HepG2 (cell line): Measurements from ENCODE around the gene HES7. TPM values are rescaled to one million over a fixed set of nuclear protein-coding genes. Genes with fewer than 3 reads are reported as not detected.

Experiments
- CENPX ChIP-seq: sonication (generic); formaldehyde crosslinking; IDR thresholded peaks from 2 replicates; pipeline ENCODE4 v1.9.0; 2021; ENCODE audit warnings: mild to moderate bottlenecking, missing genetic modification reagents, moderate library complexity
- CREM ChIP-seq, 2 experiments: sonication (generic) in 1 of 2; formaldehyde crosslinking in 1 of 2; IDR thresholded peaks; 2 replicates each; pipeline versions ENCODE4 v1.4.0 to v1.6.1; 2016 to 2020; ENCODE audit warnings: antibody characterized with exemption in 1 of 2, mild to moderate bottlenecking in 1 of 2, missing genetic modification reagents in 1 of 2
- HNF4A ChIP-seq: sonication (generic); formaldehyde crosslinking; IDR thresholded peaks from 2 replicates; pipeline ENCODE4 v1.4.0; 2020; ENCODE audit warnings: missing genetic modification reagents
- ISL2 ChIP-seq: sonication (generic); formaldehyde crosslinking; IDR thresholded peaks from 2 replicates; pipeline ENCODE4 v1.5.0; 2020; ENCODE audit warnings: missing genetic modification reagents
- JUND ChIP-seq: sonication (generic); formaldehyde crosslinking; IDR thresholded peaks from 2 replicates; pipeline ENCODE4 v1.8.0; 2022; ENCODE audit warnings: mild to moderate bottlenecking, missing genetic modification reagents
- NFATC3 ChIP-seq: sonication (generic); formaldehyde crosslinking; IDR thresholded peaks from 2 replicates; pipeline ENCODE4 v1.5.1; 2020; ENCODE audit warnings: mild to moderate bottlenecking, missing genetic modification reagents
- NPAS2 ChIP-seq: sonication (generic); formaldehyde crosslinking; IDR thresholded peaks from 2 replicates; pipeline ENCODE4 v1.8.0; 2022; ENCODE audit warnings: mild to moderate bottlenecking, missing genetic modification reagents, borderline replicate concordance
- ZNF605 ChIP-seq: sonication (generic); formaldehyde crosslinking; IDR thresholded peaks from 2 replicates; pipeline ENCODE4 v1.8.0; 2022; ENCODE audit warnings: mild to moderate bottlenecking, missing genetic modification reagents
- ZNF768 ChIP-seq: sonication (generic); formaldehyde crosslinking; IDR thresholded peaks from 2 replicates; pipeline ENCODE4 v1.4.0; 2020; ENCODE audit warnings: missing genetic modification reagents
- ZSCAN21 ChIP-seq: sonication (generic); formaldehyde crosslinking; IDR thresholded peaks from 2 replicates; pipeline ENCODE4 v1.8.0; 2022; ENCODE audit warnings: mild to moderate bottlenecking, missing genetic modification reagents, moderate library complexity, borderline replicate concordance
- ZSCAN9 ChIP-seq: IDR thresholded peaks from 2 replicates; pipeline ENCODE4 v1.6.1; 2016; ENCODE audit warnings: borderline replicate concordance
- polyA plus RNA-seq, 8 experiments: library from polyadenylated mRNA; depleted of rRNA in 3 of 8; stranded (reverse) in 7 of 8; unstranded in 1 of 8; fragments of >200 nt; fragmentation: Illumina TruSeq in 4 of 8; extraction: Trizol in 4 of 8; gene quantifications; 2 replicates each; pipeline versions ENCODE4 v1.2.1 to v1.2.3, GENCODE V29; 2011 to 2016; ENCODE audit warnings: low read depth in 4 of 8, missing spikeins in 1 of 8, mixed read lengths in 1 of 8; ENCODE audit not compliant: insufficient read depth in 1 of 8
- total RNA-seq, 5 experiments: library from RNA; depleted of rRNA; stranded (reverse); fragments of >200 nt; fragmentation: Illumina TruSeq; extraction: Trizol; gene quantifications; 2 replicates each; pipeline ENCODE4 v1.2.3, GENCODE V29; 2016; ENCODE audit warnings: low read depth in 1 of 5
- TF ChIP-seq, protein P1 (sequence below): sonication (generic); formaldehyde crosslinking; IDR thresholded peaks from 2 replicates; pipeline ENCODE4 v1.8.0; 2022; ENCODE audit warnings: mild to moderate bottlenecking, missing genetic modification reagents; ENCODE audit not compliant: insufficient replicate concordance
- TF ChIP-seq, protein P2 (sequence below): sonication (generic); formaldehyde crosslinking; IDR thresholded peaks from 2 replicates; pipeline ENCODE4 v1.8.1; 2023; ENCODE audit warnings: mild to moderate bottlenecking, missing genetic modification reagents
- TF ChIP-seq, protein P3 (sequence below): sonication (generic); formaldehyde crosslinking; conservative IDR thresholded peaks from 2 replicates; pipeline ENCODE4 v1.4.0; 2020; ENCODE audit warnings: missing genetic modification reagents
- TF ChIP-seq, protein P4 (sequence below): sonication (generic); formaldehyde crosslinking; IDR thresholded peaks from 2 replicates; pipeline ENCODE4 v1.9.0; 2021; ENCODE audit warnings: missing genetic modification reagents, borderline replicate concordance

HES7 gene
- total and polyA plus RNA-seq, 2 of the 13 experiments (the other 11 are each of a cell fraction or from before 2014, with no cell fraction given), result not detected

DNA sequence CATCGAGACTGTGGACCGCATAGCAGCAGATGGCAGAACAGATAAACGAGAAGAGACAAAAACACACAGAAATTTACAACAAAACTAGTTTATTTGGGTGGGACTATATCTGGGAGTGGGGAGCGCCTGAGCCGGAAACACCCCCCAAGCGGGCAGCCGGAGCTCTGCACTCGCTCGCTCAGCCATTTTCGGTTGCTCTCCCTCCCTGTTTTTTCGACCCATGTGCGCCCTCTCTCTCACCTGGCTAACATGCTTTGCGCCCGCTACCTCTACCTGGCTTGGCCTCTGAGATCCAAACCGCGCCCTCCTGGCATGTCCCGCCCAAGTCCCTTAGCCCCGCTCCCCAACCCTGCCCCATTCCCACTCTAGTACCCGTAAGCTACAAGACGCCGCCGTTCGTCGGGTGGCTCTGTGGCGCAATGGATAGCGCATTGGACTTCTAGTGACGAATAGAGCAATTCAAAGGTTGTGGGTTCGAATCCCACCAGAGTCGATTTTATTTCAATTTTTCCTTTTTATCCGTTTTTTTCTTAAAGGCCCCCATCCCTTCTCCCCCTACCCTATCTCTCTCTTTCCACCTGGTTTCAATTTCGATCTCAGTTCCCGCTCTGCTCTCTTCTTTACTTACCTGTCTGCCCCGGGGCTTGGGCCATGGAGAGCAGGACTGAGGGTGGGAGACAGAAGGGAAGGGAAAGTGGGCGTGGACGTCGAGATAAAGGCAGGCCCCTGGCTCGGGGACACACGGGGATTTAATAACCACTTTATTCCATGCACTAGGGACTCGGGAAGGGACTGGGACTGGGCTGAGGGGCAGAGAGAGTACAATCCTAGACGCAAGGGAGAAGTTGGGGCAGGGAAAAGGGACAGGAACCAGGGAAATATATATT, 3.1 kb downstream of the HES7 start (continued):
- TF ChIP-seq ISL2 (CRISPR knock-in tag) (no peak), CREM (IDR thresholded peaks at IDR 0.05) (no peak), CREM (CRISPR knock-in tag; IDR thresholded peaks at IDR 0.05) (no peak), ZSCAN9 (CRISPR knock-in tag) (no peak), ZNF605 (no peak), CENPX (CRISPR knock-in tag) (no peak), ZSCAN21 (CRISPR knock-in tag) (no peak), NPAS2 (CRISPR knock-in tag) (no peak), JUND (CRISPR knock-in tag) (no peak), HNF4A (0 out of 2 replicates have a peak, but pooled peaks have one; percentile 5), ZNF768 (CRISPR knock-in tag) (0 out of 2 replicates have a peak, but pooled peaks have one; percentile 49), NFATC3 (no peak)
- TF ChIP-seq, protein P1, sequence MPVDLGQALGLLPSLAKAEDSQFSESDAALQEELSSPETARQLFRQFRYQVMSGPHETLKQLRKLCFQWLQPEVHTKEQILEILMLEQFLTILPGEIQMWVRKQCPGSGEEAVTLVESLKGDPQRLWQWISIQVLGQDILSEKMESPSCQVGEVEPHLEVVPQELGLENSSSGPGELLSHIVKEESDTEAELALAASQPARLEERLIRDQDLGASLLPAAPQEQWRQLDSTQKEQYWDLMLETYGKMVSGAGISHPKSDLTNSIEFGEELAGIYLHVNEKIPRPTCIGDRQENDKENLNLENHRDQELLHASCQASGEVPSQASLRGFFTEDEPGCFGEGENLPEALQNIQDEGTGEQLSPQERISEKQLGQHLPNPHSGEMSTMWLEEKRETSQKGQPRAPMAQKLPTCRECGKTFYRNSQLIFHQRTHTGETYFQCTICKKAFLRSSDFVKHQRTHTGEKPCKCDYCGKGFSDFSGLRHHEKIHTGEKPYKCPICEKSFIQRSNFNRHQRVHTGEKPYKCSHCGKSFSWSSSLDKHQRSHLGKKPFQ (CRISPR knock-in tag), result no peak
- TF ChIP-seq, protein P2, sequence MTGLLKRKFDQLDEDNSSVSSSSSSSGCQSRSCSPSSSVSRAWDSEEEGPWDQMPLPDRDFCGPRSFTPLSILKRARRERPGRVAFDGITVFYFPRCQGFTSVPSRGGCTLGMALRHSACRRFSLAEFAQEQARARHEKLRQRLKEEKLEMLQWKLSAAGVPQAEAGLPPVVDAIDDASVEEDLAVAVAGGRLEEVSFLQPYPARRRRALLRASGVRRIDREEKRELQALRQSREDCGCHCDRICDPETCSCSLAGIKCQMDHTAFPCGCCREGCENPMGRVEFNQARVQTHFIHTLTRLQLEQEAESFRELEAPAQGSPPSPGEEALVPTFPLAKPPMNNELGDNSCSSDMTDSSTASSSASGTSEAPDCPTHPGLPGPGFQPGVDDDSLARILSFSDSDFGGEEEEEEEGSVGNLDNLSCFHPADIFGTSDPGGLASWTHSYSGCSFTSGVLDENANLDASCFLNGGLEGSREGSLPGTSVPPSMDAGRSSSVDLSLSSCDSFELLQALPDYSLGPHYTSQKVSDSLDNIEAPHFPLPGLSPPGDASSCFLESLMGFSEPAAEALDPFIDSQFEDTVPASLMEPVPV (CRISPR knock-in tag), result no peak
- TF ChIP-seq, protein P3, sequence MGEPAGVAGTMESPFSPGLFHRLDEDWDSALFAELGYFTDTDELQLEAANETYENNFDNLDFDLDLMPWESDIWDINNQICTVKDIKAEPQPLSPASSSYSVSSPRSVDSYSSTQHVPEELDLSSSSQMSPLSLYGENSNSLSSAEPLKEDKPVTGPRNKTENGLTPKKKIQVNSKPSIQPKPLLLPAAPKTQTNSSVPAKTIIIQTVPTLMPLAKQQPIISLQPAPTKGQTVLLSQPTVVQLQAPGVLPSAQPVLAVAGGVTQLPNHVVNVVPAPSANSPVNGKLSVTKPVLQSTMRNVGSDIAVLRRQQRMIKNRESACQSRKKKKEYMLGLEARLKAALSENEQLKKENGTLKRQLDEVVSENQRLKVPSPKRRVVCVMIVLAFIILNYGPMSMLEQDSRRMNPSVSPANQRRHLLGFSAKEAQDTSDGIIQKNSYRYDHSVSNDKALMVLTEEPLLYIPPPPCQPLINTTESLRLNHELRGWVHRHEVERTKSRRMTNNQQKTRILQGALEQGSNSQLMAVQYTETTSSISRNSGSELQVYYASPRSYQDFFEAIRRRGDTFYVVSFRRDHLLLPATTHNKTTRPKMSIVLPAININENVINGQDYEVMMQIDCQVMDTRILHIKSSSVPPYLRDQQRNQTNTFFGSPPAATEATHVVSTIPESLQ, result no peak
- TF ChIP-seq, protein P4, sequence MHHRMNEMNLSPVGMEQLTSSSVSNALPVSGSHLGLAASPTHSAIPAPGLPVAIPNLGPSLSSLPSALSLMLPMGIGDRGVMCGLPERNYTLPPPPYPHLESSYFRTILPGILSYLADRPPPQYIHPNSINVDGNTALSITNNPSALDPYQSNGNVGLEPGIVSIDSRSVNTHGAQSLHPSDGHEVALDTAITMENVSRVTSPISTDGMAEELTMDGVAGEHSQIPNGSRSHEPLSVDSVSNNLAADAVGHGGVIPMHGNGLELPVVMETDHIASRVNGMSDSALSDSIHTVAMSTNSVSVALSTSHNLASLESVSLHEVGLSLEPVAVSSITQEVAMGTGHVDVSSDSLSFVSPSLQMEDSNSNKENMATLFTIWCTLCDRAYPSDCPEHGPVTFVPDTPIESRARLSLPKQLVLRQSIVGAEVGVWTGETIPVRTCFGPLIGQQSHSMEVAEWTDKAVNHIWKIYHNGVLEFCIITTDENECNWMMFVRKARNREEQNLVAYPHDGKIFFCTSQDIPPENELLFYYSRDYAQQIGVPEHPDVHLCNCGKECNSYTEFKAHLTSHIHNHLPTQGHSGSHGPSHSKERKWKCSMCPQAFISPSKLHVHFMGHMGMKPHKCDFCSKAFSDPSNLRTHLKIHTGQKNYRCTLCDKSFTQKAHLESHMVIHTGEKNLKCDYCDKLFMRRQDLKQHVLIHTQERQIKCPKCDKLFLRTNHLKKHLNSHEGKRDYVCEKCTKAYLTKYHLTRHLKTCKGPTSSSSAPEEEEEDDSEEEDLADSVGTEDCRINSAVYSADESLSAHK (CRISPR knock-in tag), result no peak
